GM12878 (cell line): Measurements from ENCODE around the gene CYTL1. TPM values are rescaled to one million over a fixed set of nuclear protein-coding genes. Genes with fewer than 3 reads are reported as not detected.

Experiments used
- ATAC-seq: fragments of 200-7000 bp; cut with Tn5 transposase; 3 replicates; pipeline ENCODE4 v1.9.1; 2020; ENCODE audit warnings: mild to moderate bottlenecking, moderate library complexity
- BruUV-seq: library from RNA; stranded (reverse); fragments of 400-500 nt; replicated peaks from 2 replicates; lab custom pipeline; 2021; lab: Mats Ljungman, UMichigan
- CTCF ChIA-PET: fragments of 300-600 bp; sonication (Branson Sonifier 250); formaldehyde crosslinking; extraction: SDS; loops from one replicate; lab custom pipeline; 2021; ENCODE audit warnings: inconsistent platforms; lab: Yijun Ruan, JAX
- POLR2A ChIA-PET: fragments of 350-600 bp; formaldehyde crosslinking; extraction: SDS; loops from one replicate; lab custom pipeline; 2021; ENCODE audit warnings: inconsistent platforms; lab: Charles Lee
- RAD21 ChIA-PET: fragments of 300-600 bp; sonication (Branson Sonifier 250); formaldehyde crosslinking; loops from one replicate; lab custom pipeline; 2023; ENCODE audit warnings: antibody characterized with exemption; ENCODE audit not compliant: unreplicated experiment; lab: Charles Lee
- SMC1A ChIA-PET: fragments of 300-600 bp; sonication (Branson Sonifier 250); formaldehyde crosslinking; loops from one replicate; lab custom pipeline; 2023; ENCODE audit not compliant: unreplicated experiment, uncharacterized antibody; lab: Charles Lee
- DNase-seq: peaks from one replicate; pipeline ENCODE4 v3.0.0-alpha.2; 2011; ENCODE audit warnings: low read depth, low spot score
- FAIRE-seq: peaks from 3 replicates; lab custom pipeline; 2011; peaks lifted over from hg19 to GRCh38; lab: Jason Lieb, UNC
- H2AFZ ChIP-seq: 2 replicates; pipeline ENCODE4 v1.6.0; 2011; ENCODE audit warnings: low read depth, low read length, control low read depth; ENCODE audit not compliant: control insufficient read depth
- H3K27ac ChIP-seq: 2 replicates; pipeline ENCODE4 v1.5.1; 2011; ENCODE audit warnings: control low read depth; ENCODE audit not compliant: control insufficient read depth, insufficient read depth
- H3K27me3 ChIP-seq, 2 experiments: replicated peaks in 1 of 2; 2 replicates each; pipeline versions ENCODE4 v1.6.0 to v1.6.1; 2011; ENCODE audit warnings: low read length in 1 of 2; ENCODE audit not compliant: control insufficient read depth in 2 of 2, insufficient read depth in 2 of 2
- H3K36me3 ChIP-seq, 2 experiments: 2 replicates each; pipeline ENCODE4 v1.5.1; 2011; ENCODE audit warnings: low read length in 1 of 2; ENCODE audit not compliant: control insufficient read depth in 2 of 2, insufficient read depth in 2 of 2
- H3K4me1 ChIP-seq: 2 replicates; pipeline ENCODE4 v1.6.1; 2011; ENCODE audit warnings: mild to moderate bottlenecking, low read length, moderate library complexity, mixed read lengths; ENCODE audit not compliant: control insufficient read depth, insufficient read depth
- H3K4me2 ChIP-seq: 2 replicates; pipeline ENCODE4 v1.6.0; 2011; ENCODE audit warnings: control low read depth; ENCODE audit not compliant: control insufficient read depth, insufficient read depth
- H3K4me3 ChIP-seq: fragments of 200-600 bp; sonication (generic); 2 replicates; pipeline ENCODE4 v1.5.1; 2016
- H3K79me2 ChIP-seq: 2 replicates; pipeline ENCODE4 v1.6.0; 2011; ENCODE audit warnings: low read length; ENCODE audit not compliant: control insufficient read depth, insufficient read depth
- H3K9ac ChIP-seq: 2 replicates; pipeline ENCODE4 v1.8.0; 2011; ENCODE audit warnings: low read length, control low read depth, mixed read lengths; ENCODE audit not compliant: control insufficient read depth, insufficient read depth
- H3K9me3 ChIP-seq: replicated peaks from 3 replicates; pipeline ENCODE4 v1.5.1; 2011; ENCODE audit warnings: mild to moderate bottlenecking, low read length; ENCODE audit not compliant: control insufficient read depth, insufficient read depth
- H4K20me1 ChIP-seq: 2 replicates; pipeline ENCODE4 v1.6.0; 2011; ENCODE audit not compliant: control insufficient read depth, insufficient read depth
- BHLHE40 ChIP-seq, 2 experiments: fragments of 450-650 bp in 1 of 2; IDR thresholded peaks; 2 replicates each; pipeline ENCODE4 v1.6.1; 2011 to 2017; ENCODE audit warnings: low read depth in 2 of 2, borderline replicate concordance in 1 of 2, improper control_type of control experiment in 1 of 2, low read length in 1 of 2, mild to moderate bottlenecking in 1 of 2
- CBX5 ChIP-seq: sonication (generic); IDR thresholded peaks from 2 replicates; pipeline ENCODE4 v1.6.1; 2016; ENCODE audit warnings: low read depth, moderate library complexity, mild to moderate bottlenecking, inconsistent platforms
- CEBPB ChIP-seq, 2 experiments: fragments of 150-350 bp in 1 of 2; IDR thresholded peaks; 2 replicates each; pipeline ENCODE4 v1.6.1; 2012 to 2014; ENCODE audit warnings: low read depth in 2 of 2, low read length in 2 of 2, borderline replicate concordance in 1 of 2, inconsistent platforms in 1 of 2
- FOXM1 ChIP-seq: IDR thresholded peaks from 2 replicates; pipeline ENCODE4 v1.6.1; 2012; ENCODE audit warnings: low read depth, mild to moderate bottlenecking, inconsistent platforms, low read length, moderate library complexity
- IRF5 ChIP-seq: fragments of 450-650 bp; IDR thresholded peaks from 2 replicates; pipeline ENCODE4 v1.6.1; 2017; ENCODE audit warnings: borderline replicate concordance
- NFYA ChIP-seq: IDR thresholded peaks from 2 replicates; pipeline ENCODE4 v1.6.1; 2011; ENCODE audit warnings: low read depth, mild to moderate bottlenecking, low read length, improper control_type of control experiment, borderline replicate concordance
- NR2C2 ChIP-seq: IDR thresholded peaks from 2 replicates; pipeline ENCODE4 v1.6.1; 2011; ENCODE audit warnings: borderline replicate concordance, low read depth; ENCODE audit not compliant: control insufficient read depth, insufficient read length
- RCOR1 ChIP-seq: conservative IDR thresholded peaks from 2 replicates; pipeline ENCODE4 v1.6.1; 2012; ENCODE audit warnings: low read depth, low read length, improper control_type of control experiment
- SMC3 ChIP-seq: IDR thresholded peaks from 2 replicates; pipeline ENCODE4 v1.6.1; 2011; ENCODE audit warnings: low read length, improper control_type of control experiment, borderline replicate concordance
- SRF ChIP-seq, 2 experiments: IDR thresholded peaks; 2 replicates each; pipeline ENCODE4 v1.6.1; 2011; ENCODE audit warnings: low read depth in 2 of 2, low read length in 2 of 2, mild to moderate bottlenecking in 1 of 2, moderate library complexity in 1 of 2
- TARDBP ChIP-seq: IDR thresholded peaks from 2 replicates; pipeline ENCODE4 v1.6.1; 2016; ENCODE audit warnings: borderline replicate concordance
- USF2 ChIP-seq: IDR thresholded peaks from 2 replicates; pipeline ENCODE4 v1.6.1; 2011; ENCODE audit warnings: low read depth, low read length, improper control_type of control experiment, borderline replicate concordance
- WRNIP1 ChIP-seq: IDR thresholded peaks from 2 replicates; pipeline ENCODE4 v1.6.1; 2011; ENCODE audit warnings: low read depth, low read length, improper control_type of control experiment, borderline replicate concordance
- ZNF24 ChIP-seq: fragments of 450-650 bp; IDR thresholded peaks from 2 replicates; pipeline ENCODE4 v1.6.1; 2017; ENCODE audit warnings: antibody characterized with exemption, mild to moderate bottlenecking
- WGBS: methylation state at CpG from one replicate; pipeline ENCODE4 v1.1.6; 2016; ENCODE audit warnings: low lambda C conversion rate; ENCODE audit not compliant: insufficient replicate concordance, insufficient coverage; ENCODE audit errors: missing lambda C conversion rate; 5-methylcytosine and 5-hydroxymethylcytosine counted together
- in situ Hi-C: fragments of 300-500 bp; cut with MboI; formaldehyde crosslinking; loops from 9 replicates; pipeline ENCODE4 v1.14.3; 2018; ENCODE audit warnings: mixed read lengths
- intact Hi-C: fragments of 100-400 bp; cut with micrococcal nuclease; formaldehyde crosslinking; loops from one replicate; pipeline ENCODE4 v1.14.2; 2022; ENCODE audit not compliant: unreplicated experiment
- polyA plus RNA-seq, 11 experiments: library from polyadenylated mRNA; depleted of rRNA in 4 of 11; unstranded in 6 of 11; stranded (reverse) in 5 of 11; fragments of >200 nt; fragmentation: Nextera tagmentation in 4 of 11; fragmentation: Illumina TruSeq in 1 of 11; extraction: Ambion mirVana in 4 of 11; extraction: Trizol in 1 of 11; gene quantifications; 1 replicate in 1 of 11; 2 replicates in 10 of 11; pipeline versions ENCODE4 v1.2.1 to v1.2.3, GENCODE V29; 2011 to 2016; ENCODE audit warnings: inconsistent platforms in 2 of 11, missing spikeins in 2 of 11, low read depth in 1 of 11
- total RNA-seq, 4 experiments: library from RNA; depleted of rRNA in 3 of 4; stranded (reverse); fragments of >200 nt in 3 of 4; fragmentation: Illumina TruSeq in 1 of 4; extraction: Trizol in 1 of 4; gene quantifications; 2 replicates each; pipeline versions ENCODE4 v1.2.1 to v1.2.3, GENCODE V29; 2013 to 2021
- TF ChIP-seq, protein P1 (sequence below): fragments of 450-650 bp; conservative IDR thresholded peaks from 2 replicates; pipeline ENCODE4 v1.6.1; 2017; ENCODE audit warnings: mild to moderate bottlenecking, moderate library complexity
- TF ChIP-seq, protein P2 (sequence below): fragments of 150-350 bp; IDR thresholded peaks from 2 replicates; pipeline ENCODE4 v1.6.1; 2016; ENCODE audit warnings: low read depth, low read length

The CYTL1 gene
- total and polyA plus RNA-seq, 10 of the 15 experiments (the other 5 are each of a cell fraction or from before 2014, with no cell fraction given) = not detected

DNA sequence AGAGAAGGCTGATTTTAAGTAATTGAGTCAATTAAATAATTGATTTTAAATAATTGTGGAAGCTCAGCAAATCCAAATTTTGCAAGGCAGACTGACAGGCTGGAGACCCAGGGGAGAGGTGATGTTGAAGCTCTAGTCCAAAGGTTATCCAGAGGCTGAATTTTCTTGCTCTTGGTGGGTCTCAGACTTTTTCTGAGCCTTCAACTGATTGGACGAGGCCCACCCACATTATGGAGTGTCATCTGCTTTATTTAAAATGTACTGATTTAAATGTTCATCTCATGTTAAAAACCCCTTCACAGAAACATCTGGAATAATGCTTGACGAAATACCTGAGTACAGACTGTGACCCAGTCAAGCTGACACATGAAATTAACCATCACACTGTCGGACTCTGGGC is 11.7 kb upstream of the CYTL1 start (continued):
- TF ChIP-seq CEBPB (IDR thresholded peaks at IDR 0.05; ENCODE audit: borderline replicate concordance in 1 of 2, low read depth in 2 of 2, low read length in 2 of 2) = no peak
- no peak for TF ChIP-seq NFYA
- no peak for TF ChIP-seq NR2C2
- TF ChIP-seq, all 136 proteins: peak for 0

DNA sequence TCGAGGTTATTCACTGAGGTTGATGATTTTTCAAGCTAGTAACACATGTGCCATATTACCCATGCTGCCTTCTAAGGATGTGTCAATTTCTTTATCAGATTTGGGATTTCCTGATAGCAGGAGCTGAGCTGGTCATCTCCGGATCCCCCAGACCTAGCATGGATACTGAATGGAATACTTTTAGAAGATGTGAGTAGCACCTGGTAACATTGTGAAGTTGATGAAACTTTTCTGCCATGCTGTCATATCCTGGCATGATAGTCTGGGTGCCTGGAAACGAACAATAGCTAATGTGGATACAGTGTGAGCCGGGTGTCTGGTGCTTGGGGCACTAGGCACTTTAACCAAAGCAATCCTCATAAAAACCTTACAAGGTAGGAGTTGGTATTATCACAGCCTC is 11.0 kb upstream of the CYTL1 start:
- DNase-seq (no peak), FAIRE-seq (no peak), ATAC-seq (no peak)
- SMC1A ChIA-PET = no interaction called here
- Histone ChIP-seq H3K27ac (no peak overlapping the region), H3K4me2 (no peak overlapping the region), H3K27me3 (0 out of 4 replicates have a peak, but pooled peaks cover 0 to 3% of the 10 kb centered on the region in 2 experiments), H3K79me2 (no peaks in the 10 kb centered on the region), H3K4me3 (no peak overlapping the region), H3K9ac (no peak overlapping the region), H3K9me3 (no peaks in the 10 kb centered on the region), H3K4me1 (no peaks in the 10 kb centered on the region; the same call in 1 of the 2 replicates), H4K20me1 (no peaks in the 10 kb centered on the region), H2AFZ (no peak overlapping the region), H3K36me3 (no peaks in the 10 kb centered on the region)
- no TSS peak for BruUV-seq
- CTCF ChIA-PET = no interaction called here
- intact Hi-C loops = no loop called here
- WGBS = 26% methylated on average over 4 of the region's 4 CpGs
- POLR2A ChIA-PET = no interaction called here
- in situ Hi-C loops = no loop called here
- RAD21 ChIA-PET = no interaction called here
- TF ChIP-seq CBX5 (no peak), FOXM1 (no peak), BHLHE40 (IDR thresholded peaks at IDR 0.05; ENCODE audit: borderline replicate concordance in 1 of 2, low read depth in 2 of 2, low read length in 1 of 2) (no peak), SMC3 (no peak), TARDBP (no peak), ZNF24 (no peak), USF2 (no peak), WRNIP1 (no peak), SRF (IDR thresholded peaks at IDR 0.05; ENCODE audit: low read depth in 2 of 2, low read length in 2 of 2) (no peak), RCOR1 (no peak), IRF5 (no peak)
- TF ChIP-seq, protein P1, sequence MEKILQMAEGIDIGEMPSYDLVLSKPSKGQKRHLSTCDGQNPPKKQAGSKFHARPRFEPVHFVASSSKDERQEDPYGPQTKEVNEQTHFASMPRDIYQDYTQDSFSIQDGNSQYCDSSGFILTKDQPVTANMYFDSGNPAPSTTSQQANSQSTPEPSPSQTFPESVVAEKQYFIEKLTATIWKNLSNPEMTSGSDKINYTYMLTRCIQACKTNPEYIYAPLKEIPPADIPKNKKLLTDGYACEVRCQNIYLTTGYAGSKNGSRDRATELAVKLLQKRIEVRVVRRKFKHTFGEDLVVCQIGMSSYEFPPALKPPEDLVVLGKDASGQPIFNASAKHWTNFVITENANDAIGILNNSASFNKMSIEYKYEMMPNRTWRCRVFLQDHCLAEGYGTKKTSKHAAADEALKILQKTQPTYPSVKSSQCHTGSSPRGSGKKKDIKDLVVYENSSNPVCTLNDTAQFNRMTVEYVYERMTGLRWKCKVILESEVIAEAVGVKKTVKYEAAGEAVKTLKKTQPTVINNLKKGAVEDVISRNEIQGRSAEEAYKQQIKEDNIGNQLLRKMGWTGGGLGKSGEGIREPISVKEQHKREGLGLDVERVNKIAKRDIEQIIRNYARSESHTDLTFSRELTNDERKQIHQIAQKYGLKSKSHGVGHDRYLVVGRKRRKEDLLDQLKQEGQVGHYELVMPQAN = no peak
- TF ChIP-seq, protein P2, sequence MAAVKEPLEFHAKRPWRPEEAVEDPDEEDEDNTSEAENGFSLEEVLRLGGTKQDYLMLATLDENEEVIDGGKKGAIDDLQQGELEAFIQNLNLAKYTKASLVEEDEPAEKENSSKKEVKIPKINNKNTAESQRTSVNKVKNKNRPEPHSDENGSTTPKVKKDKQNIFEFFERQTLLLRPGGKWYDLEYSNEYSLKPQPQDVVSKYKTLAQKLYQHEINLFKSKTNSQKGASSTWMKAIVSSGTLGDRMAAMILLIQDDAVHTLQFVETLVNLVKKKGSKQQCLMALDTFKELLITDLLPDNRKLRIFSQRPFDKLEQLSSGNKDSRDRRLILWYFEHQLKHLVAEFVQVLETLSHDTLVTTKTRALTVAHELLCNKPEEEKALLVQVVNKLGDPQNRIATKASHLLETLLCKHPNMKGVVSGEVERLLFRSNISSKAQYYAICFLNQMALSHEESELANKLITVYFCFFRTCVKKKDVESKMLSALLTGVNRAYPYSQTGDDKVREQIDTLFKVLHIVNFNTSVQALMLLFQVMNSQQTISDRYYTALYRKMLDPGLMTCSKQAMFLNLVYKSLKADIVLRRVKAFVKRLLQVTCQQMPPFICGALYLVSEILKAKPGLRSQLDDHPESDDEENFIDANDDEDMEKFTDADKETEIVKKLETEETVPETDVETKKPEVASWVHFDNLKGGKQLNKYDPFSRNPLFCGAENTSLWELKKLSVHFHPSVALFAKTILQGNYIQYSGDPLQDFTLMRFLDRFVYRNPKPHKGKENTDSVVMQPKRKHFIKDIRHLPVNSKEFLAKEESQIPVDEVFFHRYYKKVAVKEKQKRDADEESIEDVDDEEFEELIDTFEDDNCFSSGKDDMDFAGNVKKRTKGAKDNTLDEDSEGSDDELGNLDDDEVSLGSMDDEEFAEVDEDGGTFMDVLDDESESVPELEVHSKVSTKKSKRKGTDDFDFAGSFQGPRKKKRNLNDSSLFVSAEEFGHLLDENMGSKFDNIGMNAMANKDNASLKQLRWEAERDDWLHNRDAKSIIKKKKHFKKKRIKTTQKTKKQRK = no peak
